Measurements from ENCODE around the gene PCDH19. TPM values are rescaled to one million over a fixed set of nuclear protein-coding genes. Genes with fewer than 3 reads are reported as not detected.

PCDH19 gene
- total and polyA plus RNA-seq, 10 of the 15 experiments (the other 5 are each of a cell fraction or from before 2014, with no cell fraction given), result 0.01 TPM; not detected in 9

DNA sequence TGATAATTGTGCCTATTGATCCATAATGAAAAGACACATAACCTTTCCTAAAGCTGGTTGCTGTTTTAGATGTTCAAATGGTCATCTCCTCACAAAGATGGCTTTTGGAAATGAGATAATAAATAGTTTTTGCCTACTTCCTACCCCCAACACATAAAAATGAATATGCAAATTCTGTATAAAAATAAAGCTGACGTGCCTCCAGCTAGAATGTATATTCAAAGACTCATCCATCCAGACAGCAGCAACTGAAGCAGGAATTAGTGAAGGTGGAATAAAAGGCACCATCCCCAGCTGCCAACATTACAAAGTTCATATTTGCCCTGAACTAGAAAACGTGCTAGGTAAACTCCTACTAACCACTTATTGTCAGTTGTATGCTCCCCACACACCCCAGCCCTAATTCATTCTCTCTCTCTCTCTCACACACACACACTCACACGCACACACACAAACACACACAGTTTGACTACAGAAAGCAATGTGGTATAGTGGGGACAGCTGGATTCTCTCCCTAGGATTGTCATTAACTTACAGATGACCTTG lies 53.6 kb downstream of the PCDH19 start:
- SMC1A ChIA-PET (ENCODE audit: uncharacterized antibody, unreplicated experiment), result interaction anchor here (0.6 kb wide), 1 partner anchor 501 kb away, joined by 3 read pairs; no protein-coding TSS in a partner anchor
- RAD21 ChIA-PET (ENCODE audit: unreplicated experiment), result no interaction called here
- ATAC-seq (no peak), FAIRE-seq (no peak), DNase-seq (ENCODE audit: low read depth, low spot score) (no peak)
- H4K20me1 ChIP-seq (ENCODE audit: control insufficient read depth, insufficient read depth), result no peaks in the 10 kb centered on the region
- H3K4me1 ChIP-seq (ENCODE audit: control insufficient read depth, insufficient read depth, low read length), result no peaks in the 10 kb centered on the region
- CTCF ChIA-PET, result no interaction called here
- H3K9me3 ChIP-seq (replicated peaks; ENCODE audit: control insufficient read depth, insufficient read depth, low read length), result no peaks in the 10 kb centered on the region
- in situ Hi-C loops (cut with MboI) (no loop called here), intact Hi-C loops (cut with micrococcal nuclease; ENCODE audit: unreplicated experiment) (no loop called here)
- no peaks in the 10 kb centered on the region for H3K27me3 ChIP-seq (replicated peaks in 1 of 2; ENCODE audit: control insufficient read depth in 2 of 2, insufficient read depth in 2 of 2, low read length in 1 of 2)
- no peaks in the 10 kb centered on the region for H3K36me3 ChIP-seq (ENCODE audit: control insufficient read depth in 2 of 2, insufficient read depth in 2 of 2, low read length in 1 of 2)
- H3K4me3 ChIP-seq, result no peak overlapping the region
- H3K9ac ChIP-seq (ENCODE audit: control insufficient read depth, insufficient read depth, low read length), result no peak overlapping the region
- no peak overlapping the region for H3K4me2 ChIP-seq (ENCODE audit: control insufficient read depth, insufficient read depth)
- no peaks in the 10 kb centered on the region for H3K79me2 ChIP-seq (ENCODE audit: control insufficient read depth, insufficient read depth, low read length)
- no TSS peak for BruUV-seq (replicated peaks)
- TF ChIP-seq ASH2L (IDR thresholded peaks at IDR 0.05; ENCODE audit: borderline replicate concordance, low read depth), result no peak
- no peak for TF ChIP-seq ZNF207 (IDR thresholded peaks at IDR 0.05; ENCODE audit: borderline replicate concordance)
- TF ChIP-seq IKZF2 (IDR thresholded peaks at IDR 0.05), result no peak
- TF ChIP-seq, protein P1, sequence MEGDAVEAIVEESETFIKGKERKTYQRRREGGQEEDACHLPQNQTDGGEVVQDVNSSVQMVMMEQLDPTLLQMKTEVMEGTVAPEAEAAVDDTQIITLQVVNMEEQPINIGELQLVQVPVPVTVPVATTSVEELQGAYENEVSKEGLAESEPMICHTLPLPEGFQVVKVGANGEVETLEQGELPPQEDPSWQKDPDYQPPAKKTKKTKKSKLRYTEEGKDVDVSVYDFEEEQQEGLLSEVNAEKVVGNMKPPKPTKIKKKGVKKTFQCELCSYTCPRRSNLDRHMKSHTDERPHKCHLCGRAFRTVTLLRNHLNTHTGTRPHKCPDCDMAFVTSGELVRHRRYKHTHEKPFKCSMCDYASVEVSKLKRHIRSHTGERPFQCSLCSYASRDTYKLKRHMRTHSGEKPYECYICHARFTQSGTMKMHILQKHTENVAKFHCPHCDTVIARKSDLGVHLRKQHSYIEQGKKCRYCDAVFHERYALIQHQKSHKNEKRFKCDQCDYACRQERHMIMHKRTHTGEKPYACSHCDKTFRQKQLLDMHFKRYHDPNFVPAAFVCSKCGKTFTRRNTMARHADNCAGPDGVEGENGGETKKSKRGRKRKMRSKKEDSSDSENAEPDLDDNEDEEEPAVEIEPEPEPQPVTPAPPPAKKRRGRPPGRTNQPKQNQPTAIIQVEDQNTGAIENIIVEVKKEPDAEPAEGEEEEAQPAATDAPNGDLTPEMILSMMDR (IDR thresholded peaks at IDR 0.05 in 2 of 3, conservative IDR thresholded peaks at IDR 0.05 in 1 of 3; ENCODE audit: control insufficient read depth in 2 of 3, extremely low read depth in 1 of 3, insufficient read depth in 1 of 3, low read depth in 3 of 3, low read length in 3 of 3), result no peak
- WGBS (ENCODE audit: insufficient coverage, insufficient replicate concordance, low lambda C conversion rate, missing lambda C conversion rate), result 0% methylated on average over 3 of the region's 3 CpGs
- no peak overlapping the region for H3K27ac ChIP-seq (ENCODE audit: control insufficient read depth, insufficient read depth)
- POLR2A ChIA-PET, result no interaction called here
- H2AFZ ChIP-seq (ENCODE audit: control insufficient read depth, low read depth, low read length), result no peak overlapping the region

DNA sequence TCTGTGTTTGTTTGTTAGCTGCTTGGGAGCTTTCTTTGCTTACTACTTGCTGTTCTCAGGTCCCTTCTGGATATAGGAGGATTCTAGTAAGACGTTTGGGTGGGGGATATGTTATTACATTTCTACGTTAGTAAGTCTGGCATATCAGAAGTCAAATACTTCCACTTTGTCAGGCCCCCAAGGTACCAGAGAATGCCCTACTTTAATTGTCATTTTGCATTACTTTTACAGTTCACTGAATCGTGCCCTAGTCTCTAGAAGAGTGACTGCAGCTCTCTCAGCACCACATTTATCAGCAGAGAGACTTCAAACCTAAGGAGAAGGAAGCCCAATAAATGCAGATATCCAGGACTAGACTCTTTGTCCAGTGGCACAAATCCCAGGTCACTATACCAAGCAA lies 54.4 kb downstream of the PCDH19 start:
- FAIRE-seq (no peak), ATAC-seq (no peak), DNase-seq (ENCODE audit: low read depth, low spot score) (no peak)
- H3K27ac ChIP-seq (ENCODE audit: control insufficient read depth, insufficient read depth), result no peak overlapping the region
- TF ChIP-seq, protein P2, sequence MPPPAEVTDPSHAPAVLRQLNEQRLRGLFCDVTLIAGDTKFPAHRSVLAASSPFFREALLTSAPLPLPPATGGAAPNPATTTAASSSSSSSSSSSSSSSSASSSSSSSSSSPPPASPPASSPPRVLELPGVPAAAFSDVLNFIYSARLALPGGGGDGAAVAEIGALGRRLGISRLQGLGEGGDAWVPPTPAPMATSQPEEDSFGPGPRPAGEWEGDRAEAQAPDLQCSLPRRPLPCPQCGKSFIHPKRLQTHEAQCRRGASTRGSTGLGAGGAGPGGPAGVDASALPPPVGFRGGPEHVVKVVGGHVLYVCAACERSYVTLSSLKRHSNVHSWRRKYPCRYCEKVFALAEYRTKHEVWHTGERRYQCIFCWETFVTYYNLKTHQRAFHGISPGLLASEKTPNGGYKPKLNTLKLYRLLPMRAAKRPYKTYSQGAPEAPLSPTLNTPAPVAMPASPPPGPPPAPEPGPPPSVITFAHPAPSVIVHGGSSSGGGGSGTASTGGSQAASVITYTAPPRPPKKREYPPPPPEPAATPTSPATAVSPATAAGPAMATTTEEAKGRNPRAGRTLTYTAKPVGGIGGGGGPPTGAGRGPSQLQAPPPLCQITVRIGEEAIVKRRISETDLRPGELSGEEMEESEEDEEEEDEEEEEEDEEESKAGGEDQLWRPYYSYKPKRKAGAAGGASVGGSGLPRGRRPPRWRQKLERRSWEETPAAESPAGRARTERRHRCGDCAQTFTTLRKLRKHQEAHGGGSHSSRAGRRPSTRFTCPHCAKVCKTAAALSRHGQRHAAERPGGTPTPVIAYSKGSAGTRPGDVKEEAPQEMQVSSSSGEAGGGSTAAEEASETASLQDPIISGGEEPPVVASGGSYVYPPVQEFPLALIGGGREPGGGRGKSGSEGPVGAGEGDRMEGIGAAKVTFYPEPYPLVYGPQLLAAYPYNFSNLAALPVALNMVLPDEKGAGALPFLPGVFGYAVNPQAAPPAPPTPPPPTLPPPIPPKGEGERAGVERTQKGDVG (CRISPR knock-in tag; IDR thresholded peaks at IDR 0.05), result no peak
- TF ChIP-seq NBN (IDR thresholded peaks at IDR 0.05), result no peak
- no peak for TF ChIP-seq GATAD2B (conservative IDR thresholded peaks at IDR 0.05; ENCODE audit: low read depth)
- TF ChIP-seq POLR2AphosphoS5 (IDR thresholded peaks at IDR 0.05; ENCODE audit: low read length), result no peak
- TF ChIP-seq TCF7 (IDR thresholded peaks at IDR 0.05; ENCODE audit: borderline replicate concordance), result no peak
- no peak for TF ChIP-seq POLR2AphosphoS2 (IDR thresholded peaks at IDR 0.05; ENCODE audit: low read depth, low read length)
- POLR2A ChIA-PET, result no interaction called here
- H3K9ac ChIP-seq (ENCODE audit: control insufficient read depth, insufficient read depth, low read length), result no peak overlapping the region
- RAD21 ChIA-PET (ENCODE audit: unreplicated experiment), result no interaction called here
- 4% methylated on average over 3 of the region's 3 CpGs for WGBS (ENCODE audit: insufficient coverage, insufficient replicate concordance, low lambda C conversion rate, missing lambda C conversion rate)
- no peak overlapping the region for H2AFZ ChIP-seq (ENCODE audit: control insufficient read depth, low read depth, low read length)
- CTCF ChIA-PET, result interaction anchor here (1.2 kb wide), 1 partner anchor 12 kb away, joined by 3 read pairs; no protein-coding TSS in a partner anchor
- no peaks in the 10 kb centered on the region for H3K9me3 ChIP-seq (replicated peaks; ENCODE audit: control insufficient read depth, insufficient read depth, low read length)
- no peaks in the 10 kb centered on the region for H3K79me2 ChIP-seq (ENCODE audit: control insufficient read depth, insufficient read depth, low read length)
- H4K20me1 ChIP-seq (ENCODE audit: control insufficient read depth, insufficient read depth), result no peaks in the 10 kb centered on the region
- H3K27me3 ChIP-seq (replicated peaks in 1 of 2; ENCODE audit: control insufficient read depth in 2 of 2, insufficient read depth in 2 of 2, low read length in 1 of 2), result no peaks in the 10 kb centered on the region
- no TSS peak for BruUV-seq (replicated peaks)
- SMC1A ChIA-PET (ENCODE audit: uncharacterized antibody, unreplicated experiment), result no interaction called here
- no peaks in the 10 kb centered on the region for H3K36me3 ChIP-seq (ENCODE audit: control insufficient read depth in 2 of 2, insufficient read depth in 2 of 2, low read length in 1 of 2)
- H3K4me2 ChIP-seq (ENCODE audit: control insufficient read depth, insufficient read depth), result no peak overlapping the region
- H3K4me1 ChIP-seq (ENCODE audit: control insufficient read depth, insufficient read depth, low read length), result no peaks in the 10 kb centered on the region
- H3K4me3 ChIP-seq, result no peak overlapping the region
- in situ Hi-C loops (cut with MboI) (no loop called here), intact Hi-C loops (cut with micrococcal nuclease; ENCODE audit: unreplicated experiment) (no loop called here)

All from GM12878 (cell line).